Islet of Langerhans (tissue), 1 donor: ENCODE results near the gene TLCD3A.
"Not testable (repeated sequence)": the region's sequence is repeated elsewhere in the genome, so short reads cannot be mapped to it uniquely, and the experiment has no call there.

Source experiments
- FAIRE-seq: peaks from one replicate; lab custom pipeline; 2011; peaks lifted over from hg19 to GRCh38; lab: Jason Lieb, UNC

The TLCD3A gene

DNA sequence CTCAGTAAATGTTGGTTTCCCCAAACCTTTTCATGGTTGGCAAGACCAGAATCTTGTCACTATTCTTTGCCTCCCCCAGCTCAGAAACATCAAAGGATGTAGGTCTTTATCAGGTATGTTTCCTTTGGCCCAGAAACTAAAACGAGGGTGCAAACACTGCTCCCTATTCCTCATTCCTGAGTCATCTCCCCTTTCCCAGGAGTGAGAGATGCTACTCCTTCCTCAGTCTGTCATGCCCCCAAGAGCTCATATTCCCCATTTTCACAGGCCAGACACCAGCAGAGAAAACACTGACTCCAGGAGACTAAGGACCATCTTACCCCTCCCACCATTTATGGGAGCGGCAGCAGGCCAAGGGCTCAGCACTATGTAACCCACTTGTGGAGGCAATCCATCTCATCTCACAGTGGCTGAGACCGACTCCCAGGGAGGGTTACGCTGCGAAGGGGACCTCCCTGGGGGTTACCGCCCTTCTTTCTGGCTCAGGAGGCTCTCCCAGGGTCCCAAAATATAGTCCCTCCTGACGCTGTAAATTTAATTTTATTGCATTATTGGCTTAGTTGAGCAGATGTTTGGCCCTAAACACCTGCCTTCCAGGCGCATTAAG, 18.1 kb downstream of the TLCD3A start:
- FAIRE-seq, result no peak

DNA sequence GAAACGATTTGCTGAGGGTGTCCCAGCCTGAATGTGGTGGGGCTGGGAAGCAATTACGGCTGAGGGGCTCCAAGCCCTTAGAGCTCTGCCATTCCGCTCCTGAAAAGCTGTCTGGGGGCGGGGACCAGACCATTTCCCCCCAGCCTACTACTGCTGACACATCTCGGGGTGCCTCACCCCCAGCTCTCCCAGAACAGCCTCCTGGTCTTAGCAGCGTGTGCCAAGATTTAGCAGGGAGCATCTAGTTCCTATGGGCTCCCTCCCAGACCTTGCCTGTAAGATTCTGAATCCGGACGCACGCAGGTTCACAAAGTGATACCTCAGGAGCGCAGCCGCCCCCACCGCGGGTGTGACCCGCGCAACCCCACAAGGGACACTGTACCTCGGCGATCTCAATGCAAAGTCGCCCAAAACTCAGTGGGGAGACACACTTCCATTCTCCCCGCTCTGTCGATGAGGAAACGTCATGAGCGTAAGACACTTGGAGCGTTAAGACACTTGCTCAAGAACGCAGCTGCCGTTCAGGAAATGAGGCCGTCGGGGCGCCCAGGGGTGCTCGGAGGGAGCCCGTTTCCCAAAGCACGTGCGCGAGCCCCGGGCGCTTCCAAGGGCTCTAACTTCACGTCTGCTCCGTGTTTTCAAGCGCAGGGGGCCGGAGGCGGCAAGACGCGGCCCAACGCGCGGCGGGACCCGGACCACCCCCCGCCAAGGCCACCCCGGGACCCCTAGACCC, 19.0 kb downstream of the TLCD3A start:
- no peak for FAIRE-seq

DNA sequence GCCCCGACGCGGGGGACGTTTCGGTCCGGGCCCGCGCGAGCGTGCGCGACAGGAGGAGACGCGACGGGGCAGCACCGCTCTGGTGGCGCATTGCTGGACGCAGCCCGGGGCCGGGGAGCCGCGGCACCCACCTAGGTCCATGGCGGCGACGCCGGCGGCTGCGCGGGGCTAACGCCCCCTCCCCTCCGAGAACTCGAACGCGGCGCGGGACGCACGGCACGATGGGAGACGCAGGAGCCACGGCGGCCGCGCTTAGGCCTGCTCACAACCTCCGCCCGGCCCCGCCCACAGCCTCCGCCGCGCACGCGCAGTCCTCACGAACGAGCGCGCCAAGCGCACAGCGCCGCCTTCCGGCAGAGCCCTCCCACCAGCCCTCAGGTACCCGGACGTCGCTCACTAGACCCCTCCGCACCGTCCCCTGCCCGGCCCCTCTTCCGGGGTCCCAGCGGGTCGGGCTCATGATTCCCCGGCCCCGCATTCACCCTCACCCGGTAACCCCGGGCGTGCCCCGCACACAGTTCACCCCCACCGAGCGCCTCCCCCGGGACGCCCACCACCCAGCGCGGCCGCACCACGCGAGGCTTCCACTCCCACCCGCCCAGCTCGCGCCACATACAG, 19.7 kb downstream of the TLCD3A start, which contains the start of gene GEMIN4:
TSS of gene GEMIN4 (minus strand) at position 263 of the 618 bp plus-strand sequence. CDS start at position 141, 122 bp downstream.
- FAIRE-seq, result no peak

DNA sequence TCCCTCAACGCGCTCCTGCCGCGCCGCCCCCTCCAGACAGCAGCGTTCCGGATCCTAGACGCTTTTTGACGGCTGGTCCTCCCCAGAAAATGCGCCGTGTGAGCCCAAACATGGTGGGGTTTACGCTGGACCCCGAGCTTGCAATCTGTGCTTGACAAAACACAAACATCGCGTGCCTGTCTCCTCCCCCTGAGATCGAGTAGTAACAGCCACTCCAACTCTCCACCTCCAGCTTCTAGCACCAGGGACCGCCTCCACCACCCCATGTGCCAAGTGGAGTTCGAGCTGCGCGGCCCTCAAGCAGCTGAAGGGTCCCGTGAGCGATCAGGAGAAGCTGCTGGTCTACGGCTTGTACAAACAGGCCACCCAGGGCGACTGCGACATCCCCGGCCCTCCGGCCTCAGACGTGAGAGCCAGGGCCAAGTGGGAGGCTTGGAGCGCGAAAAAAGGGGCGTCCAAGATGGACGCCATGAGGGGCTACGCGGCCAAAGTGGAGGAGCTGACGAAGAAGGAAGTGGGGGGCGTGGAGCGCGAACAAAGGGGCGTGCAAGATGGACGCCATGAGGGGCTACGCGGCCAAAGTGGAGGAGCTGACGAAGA, 20.3 kb downstream of the TLCD3A start:
- FAIRE-seq, result no peak

DNA sequence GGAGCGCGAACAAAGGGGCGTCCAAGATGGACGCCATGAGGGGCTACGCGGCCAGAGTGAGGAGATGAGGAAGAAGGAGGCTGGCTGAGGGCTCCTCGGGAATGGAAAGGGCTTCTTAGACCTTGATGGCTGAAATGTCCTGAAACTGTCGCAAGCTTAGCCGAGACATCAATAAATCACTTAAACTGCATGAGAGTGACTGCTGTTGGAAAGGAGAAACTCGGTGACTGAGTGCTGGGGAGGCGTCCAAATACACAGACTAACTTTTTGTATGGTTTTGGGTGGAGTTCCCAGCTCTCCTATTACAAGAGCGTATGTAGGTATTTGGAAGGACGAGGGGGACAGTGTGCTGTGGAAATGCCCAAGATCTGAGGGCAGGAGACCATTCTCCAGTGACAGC, 21.0 kb downstream of the TLCD3A start:
- FAIRE-seq, result no peak

DNA sequence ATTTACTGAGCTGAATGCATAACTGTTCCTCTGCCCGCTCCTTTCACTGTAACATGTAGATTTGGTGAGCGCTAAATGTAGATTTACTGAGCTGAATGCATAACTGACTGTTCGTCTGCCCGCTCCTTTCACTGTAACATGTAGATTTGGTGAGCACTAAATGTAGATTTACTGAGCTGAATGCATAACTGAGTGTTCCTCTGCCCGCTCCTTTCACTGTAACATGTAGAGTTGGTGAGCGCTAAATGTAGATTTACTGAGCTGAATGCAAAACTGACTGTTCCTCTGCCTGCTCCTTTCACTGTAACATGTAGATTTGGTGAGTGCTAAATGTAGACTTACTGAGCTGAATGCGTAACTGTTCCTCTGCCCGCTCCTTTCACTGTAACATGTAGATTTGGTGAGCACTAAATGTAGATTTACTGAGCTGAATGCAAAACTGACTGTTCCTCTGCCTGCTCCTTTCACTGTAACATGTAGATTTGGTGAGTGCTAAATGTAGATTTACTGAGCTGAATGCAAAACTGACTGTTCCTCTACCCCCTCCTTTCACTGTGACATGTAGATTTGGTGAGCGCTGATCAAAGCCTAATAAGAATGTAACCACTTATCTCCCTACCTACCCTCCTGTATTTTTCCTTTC, 23.0 kb downstream of the TLCD3A start:
- FAIRE-seq, result not testable (repeated sequence)

DNA sequence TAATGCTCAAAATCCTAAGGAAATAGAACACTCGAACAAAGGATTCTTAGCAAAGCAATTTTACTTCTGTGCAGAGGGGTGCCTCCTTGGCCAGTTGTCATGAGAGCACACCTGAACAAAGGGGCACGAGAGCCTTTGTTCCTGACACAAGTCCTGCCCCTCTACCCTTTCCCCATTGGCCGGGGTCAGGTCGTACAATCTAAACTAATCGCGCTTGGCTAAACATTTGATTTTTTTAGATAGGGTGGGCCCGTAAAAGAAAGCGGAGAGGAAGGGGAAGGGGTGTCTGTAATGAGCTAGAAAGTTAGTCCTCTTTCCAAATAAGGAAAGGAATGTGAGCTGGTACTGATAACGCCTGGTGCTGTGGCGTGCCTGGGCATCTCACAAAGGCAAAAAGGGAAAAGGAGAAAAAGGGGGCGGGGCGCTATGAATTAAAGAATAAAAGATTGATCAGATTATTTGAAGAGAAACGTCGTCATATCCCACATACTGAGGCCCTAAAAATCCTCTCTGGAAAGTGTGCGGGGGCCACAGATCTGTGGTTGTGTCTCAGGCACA, 23.7 kb downstream of the TLCD3A start:
- not testable (repeated sequence) for FAIRE-seq

DNA sequence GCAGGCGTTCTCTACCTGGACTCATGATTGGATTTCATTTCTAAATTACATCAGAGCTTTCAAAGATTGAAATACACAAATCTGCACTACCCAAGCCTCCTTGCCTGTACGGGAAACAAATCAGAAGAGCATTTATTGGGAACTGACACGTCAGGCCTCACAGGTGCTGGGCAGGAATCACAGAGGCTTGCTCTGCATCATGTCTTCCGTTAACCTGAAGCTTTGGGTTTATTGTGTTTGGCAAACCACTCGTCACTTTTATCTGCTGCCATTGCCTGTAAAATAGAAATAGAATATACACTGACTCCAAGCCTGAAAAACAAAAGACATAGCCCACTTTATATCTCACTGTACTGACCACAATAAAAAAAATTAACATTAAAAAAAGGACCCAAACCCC, 27.6 kb downstream of the TLCD3A start:
- no peak for FAIRE-seq

DNA sequence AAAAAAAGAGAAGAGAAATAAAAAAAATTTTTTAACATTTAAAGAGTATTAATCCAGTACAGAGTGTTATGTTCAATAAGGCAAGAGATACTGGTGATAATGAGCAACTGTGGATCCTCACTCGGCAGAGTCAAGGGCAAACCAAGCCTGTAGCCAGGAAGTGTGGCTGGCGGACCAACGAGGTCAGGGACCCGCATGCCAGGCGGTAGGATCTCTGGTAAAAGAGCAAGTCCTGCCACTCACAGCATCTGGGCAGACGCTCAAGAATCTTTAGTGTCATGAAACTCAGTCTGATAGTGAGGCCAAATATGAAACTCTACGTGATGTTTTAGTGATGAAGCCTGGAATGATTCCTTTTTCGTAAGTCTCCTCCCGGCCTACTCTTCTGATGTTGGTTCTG, 28.0 kb downstream of the TLCD3A start:
- no peak for FAIRE-seq

DNA sequence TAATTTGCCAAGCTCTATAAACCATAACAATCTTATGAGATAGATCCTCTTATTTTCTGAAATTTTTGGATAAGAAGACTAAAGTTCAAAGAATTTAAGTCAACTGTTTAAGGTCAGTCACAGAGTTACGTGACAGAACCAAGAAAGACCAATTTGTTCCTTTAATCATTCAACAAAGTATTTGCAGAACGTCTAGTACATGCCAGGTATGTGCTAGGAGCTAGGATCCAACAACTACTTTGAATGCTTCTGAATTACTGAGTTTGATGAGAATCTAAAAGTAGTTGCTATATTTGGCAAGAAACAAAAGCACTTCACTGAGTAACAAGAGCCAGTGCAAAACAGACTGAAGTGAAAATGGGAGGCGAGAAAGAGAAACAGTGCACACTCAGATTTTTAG, 34.7 kb downstream of the TLCD3A start:
- FAIRE-seq, result no peak

DNA sequence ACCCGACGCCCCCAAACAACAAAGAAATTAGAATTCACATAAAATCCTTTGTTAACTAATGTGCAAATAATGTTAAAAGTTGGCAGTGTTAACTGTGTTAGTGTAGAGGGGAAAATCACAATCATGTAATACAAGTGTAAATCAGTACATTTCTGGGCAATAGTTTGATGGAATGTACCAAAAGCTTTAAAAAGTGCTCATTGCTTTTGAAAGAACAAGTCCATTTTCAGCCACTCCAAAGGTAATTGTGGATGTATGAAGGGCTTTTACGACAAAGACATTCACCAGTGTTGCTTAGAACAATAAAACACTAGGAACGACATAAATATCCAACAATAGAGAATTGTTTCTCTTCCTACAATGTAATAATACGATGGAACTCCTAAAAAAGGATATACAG, 40.6 kb downstream of the TLCD3A start:
- FAIRE-seq, result no peak

DNA sequence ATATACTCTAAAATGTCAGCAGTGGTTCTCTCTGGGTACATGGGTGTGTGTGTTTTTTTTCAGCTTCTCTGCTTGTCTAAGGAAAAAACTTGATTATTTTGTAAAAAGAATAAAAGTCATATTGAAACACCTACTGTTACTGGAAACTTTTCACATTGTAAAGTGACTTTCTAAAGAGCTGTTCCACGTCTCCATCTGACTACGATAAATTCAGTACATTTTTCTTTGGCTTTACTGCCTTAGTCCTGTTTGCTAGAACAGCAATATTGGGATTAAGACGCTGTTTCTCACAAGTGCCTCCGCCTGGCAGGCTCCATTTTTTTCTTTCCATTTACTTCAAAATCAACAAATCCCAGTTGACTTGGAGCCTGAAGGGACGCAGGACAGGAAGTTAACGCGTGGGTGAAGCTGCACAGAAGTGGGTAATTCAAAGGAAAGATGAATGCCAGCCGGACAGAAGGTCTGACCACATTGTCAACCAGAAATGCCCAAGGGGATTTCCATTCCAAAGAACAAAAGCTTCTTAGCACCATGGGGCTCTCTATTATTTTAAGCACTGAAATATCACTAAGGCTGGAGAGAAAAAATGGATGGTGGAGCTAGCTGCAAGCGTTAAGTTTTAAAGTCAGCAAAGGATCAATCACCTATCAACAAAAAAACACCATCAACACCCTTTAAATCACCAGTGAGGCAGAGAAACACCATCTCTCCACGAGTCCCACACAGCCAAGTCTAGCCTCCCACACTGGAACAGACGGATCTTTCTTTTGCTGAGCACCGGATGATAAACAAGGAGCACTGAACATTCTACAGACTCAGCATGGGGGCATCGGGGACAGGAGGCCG, 41.3 kb downstream of the TLCD3A start:
- no peak for FAIRE-seq

DNA sequence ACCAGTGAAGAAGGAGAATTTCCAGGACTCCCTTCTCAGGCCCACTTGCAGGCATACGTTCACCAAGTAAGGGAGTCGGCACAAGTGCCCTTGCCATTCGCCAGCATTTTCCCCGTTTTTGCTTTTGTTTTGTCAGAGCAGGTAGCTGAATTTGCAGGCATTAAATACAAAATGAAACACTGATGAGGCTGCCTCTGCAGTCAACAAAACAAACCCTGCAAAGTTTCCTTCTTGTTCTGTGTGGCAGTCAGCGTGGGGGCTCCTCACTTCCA, 41.9 kb downstream of the TLCD3A start:
- no peak for FAIRE-seq

DNA sequence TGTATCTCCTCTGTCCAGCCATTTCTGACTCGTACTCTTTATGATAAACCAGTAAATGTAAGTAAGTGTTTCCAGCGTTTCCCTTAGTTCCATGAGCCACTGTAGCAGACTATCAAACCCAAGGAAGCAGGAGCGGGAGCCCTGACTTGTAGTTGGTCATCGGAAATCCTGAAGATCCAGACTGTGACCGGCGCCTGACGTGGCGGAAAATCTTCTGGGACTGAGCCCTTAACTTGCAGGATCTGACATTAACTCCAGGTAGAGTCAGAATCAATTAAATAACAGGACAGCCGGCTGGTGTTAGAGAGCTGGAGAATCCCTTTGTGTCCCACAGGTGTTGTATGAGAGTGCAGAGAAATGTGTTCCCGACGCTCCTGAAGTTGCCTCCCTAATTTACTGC, 45.7 kb downstream of the TLCD3A start:
- no peak for FAIRE-seq

DNA sequence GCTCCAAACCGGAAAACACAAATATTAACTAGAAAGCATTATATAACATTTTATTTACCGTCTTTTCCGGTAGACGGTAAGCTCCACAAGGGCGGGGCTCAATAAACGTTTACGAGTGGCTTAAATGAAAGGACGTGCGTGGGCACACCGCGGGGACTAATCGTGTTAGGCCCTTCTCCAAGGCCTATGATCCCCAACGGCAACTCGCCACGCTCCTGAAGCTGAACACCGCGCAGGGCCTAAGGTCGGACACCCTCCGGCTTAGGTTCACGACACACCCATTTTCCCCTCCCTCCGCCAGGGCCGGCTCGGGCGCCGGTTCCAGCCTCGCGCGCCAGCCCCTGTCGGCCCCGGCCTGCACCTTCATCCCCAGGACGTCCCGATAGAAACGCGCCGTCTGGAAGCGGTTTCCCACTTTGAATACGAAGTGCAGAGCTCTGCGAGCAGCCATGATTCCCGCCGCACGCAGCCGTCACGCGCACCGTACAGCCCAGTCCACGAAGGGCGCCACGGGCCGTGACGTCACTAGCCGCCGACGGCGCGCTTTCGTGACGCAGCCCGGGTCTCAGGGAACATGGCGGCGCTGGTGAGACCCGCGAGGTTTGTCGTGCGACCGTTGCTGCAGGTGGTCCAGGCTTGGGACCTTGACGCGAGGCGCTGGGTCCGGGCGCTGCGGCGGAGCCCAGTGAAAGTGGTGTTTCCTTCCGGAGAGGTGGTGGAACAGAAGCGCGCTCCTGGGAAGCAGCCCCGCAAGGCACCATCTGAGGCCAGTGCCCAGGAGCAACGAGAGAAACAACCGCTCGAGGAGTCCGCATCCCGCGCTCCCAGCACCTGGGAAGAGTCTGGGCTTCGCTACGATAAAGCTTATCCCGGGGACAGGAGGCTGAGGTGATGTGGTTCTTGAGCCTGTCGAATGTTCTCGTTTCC, 49.7 kb downstream of the TLCD3A start, which contains the start of the genes GLOD4 and MRM3:
TSS of gene GLOD4 (minus strand) at position 476 of the 927 bp plus-strand sequence. CDS start at position 451, 25 bp downstream.
TSS of gene MRM3 (plus strand) at position 549 of the 927 bp plus-strand sequence. CDS start at position 575, 26 bp downstream.
- FAIRE-seq, result no peak

DNA sequence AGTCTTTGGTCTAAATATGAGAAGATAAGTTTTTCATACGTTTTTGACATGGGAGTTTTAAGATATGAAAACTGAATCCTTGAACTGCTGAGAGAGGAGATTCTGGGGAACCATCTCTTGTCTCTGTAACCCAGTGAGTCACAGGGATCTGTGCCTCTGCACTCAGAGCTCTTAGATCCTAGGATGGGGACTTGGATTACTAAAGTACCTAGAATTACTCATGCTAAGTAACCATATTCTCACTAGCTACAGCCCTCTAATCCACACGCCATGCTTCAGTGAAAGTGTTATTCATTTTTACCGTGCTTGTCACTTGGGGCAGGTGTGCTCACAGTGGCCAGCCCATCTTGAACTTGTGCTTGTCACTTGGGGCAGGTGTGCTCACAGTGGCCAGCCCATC, 51.7 kb downstream of the TLCD3A start:
- FAIRE-seq, result no peak

DNA sequence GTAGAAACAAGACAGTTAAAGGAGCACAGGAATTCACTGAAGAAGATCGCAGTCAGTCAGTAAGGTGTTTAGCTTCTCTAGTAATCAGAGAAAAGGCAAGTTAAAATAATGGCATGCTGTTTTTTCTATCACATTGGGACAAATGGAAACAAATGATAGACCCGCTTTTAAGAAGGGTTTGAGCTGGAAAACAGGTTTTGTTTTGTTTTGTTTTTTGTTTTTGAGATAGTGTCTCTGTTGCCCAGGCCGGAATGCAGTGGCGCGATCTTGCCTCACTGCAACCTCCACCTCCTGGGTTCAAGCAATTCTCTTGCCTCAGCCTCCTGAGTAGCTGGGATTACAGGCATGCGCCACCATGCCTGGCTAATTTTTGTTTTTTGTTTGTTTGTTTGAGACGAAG, 53.5 kb downstream of the TLCD3A start:
- not testable (repeated sequence) for FAIRE-seq

DNA sequence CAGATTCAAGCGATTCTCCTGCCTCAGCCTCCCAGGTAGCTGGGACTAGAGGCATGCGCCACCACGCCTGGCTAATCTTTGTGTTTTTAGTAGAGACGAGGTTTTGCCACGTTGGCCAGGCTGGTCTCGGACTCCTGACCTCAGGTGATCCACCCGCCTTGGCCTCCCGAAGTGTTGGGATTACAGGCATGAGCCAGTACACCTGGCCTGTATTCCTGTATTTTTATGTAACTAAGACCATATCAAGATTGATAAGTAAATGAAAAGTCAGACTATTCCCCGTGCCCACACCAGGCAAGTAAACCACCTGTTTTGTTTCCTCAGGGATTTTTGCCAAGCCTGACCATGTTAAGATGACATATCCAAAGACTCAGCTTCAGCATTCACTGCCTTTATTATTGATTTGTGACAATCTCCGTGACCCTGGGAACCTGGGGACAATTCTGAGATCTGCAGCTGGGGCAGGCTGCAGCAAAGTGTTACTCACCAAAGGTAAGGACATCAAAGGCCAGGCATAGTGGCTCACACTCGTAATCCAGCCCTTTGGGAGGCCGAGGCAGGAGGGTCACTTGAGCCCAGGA, 55.3 kb downstream of the TLCD3A start:
- FAIRE-seq, result no peak

DNA sequence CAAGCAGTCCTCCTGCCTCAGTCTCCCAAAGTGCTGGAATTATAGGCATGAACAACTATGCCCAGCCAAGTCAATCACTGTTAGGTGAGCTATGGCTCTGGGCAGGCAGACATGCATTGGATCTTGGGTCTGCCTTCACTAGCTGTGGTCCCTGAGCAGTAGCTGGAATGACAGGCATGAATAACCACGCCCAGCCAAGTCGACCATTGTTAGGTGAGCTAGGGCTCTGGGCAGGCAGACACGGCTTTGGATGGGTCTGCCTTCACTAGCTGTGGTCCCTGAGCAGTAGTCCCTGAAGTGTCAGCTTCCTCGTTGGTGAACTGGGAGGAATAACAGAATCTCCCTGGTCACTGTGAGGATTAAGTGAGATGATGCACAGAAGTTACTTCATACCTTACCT, 56.2 kb downstream of the TLCD3A start:
- no peak for FAIRE-seq
